Neutrophil (primary cell): ENCODE measurements around the gene BIK.
A peak's percentile ranks its signal among the peaks of the same experiment; 100 is the strongest.

Experiments used
- H3K27ac ChIP-seq: fragments of 200-600 bp; sonication (generic); 2 replicates; pipeline ENCODE4 v1.5.1; 2016; ENCODE audit warnings: mild to moderate bottlenecking, moderate library complexity
- H3K27me3 ChIP-seq: fragments of 200-600 bp; sonication (generic); 2 replicates; pipeline ENCODE4 v1.6.0; 2016; ENCODE audit warnings: mild to moderate bottlenecking
- H3K36me3 ChIP-seq: fragments of 200-600 bp; sonication (generic); 2 replicates; pipeline ENCODE4 v1.5.1; 2017
- H3K4me1 ChIP-seq, 2 experiments: fragments of 200-600 bp in 1 of 2; sonication (generic) in 1 of 2; 1 replicate in 1 of 2; 2 replicates in 1 of 2; pipeline versions ENCODE4 v1.5.1 to v1.6.1; 2013 to 2016; ENCODE audit warnings: low read depth in 1 of 2, low read length in 1 of 2, mild to moderate bottlenecking in 1 of 2, moderate library complexity in 1 of 2; ENCODE audit not compliant: control insufficient read depth in 1 of 2, insufficient read depth in 1 of 2
- H3K4me3 ChIP-seq, 2 experiments: fragments of 200-600 bp in 1 of 2; sonication (generic) in 1 of 2; 1 replicate in 1 of 2; 2 replicates in 1 of 2; pipeline ENCODE4 v1.5.1; 2013 to 2016; ENCODE audit warnings: low read depth in 1 of 2, low read length in 1 of 2, mild to moderate bottlenecking in 1 of 2, moderate library complexity in 1 of 2
- H3K9me3 ChIP-seq: fragments of 200-600 bp; sonication (generic); 2 replicates; pipeline ENCODE4 v1.5.1; 2016
- CTCF ChIP-seq: fragments of 200-600 bp; sonication (generic); IDR thresholded peaks from 2 replicates; pipeline ENCODE4 v1.5.1; 2016; ENCODE audit warnings: antibody characterized with exemption

BIK gene

GRCh38 chr22:43171019-43171491 lies 60.5 kb downstream of the BIK start:
- Histone ChIP-seq H3K4me3 (no peak overlapping the region), H3K27me3 (no peaks in the 10 kb centered on the region), H3K36me3 (peaks cover 98% of the 10 kb centered on the region), H3K4me1 (peaks cover 10 to 21% of the 10 kb centered on the region in 2 experiments), H3K9me3 (no peaks in the 10 kb centered on the region), H3K27ac (peak overlapping the region; percentile 57)
- TF ChIP-seq CTCF = no peak

DNA sequence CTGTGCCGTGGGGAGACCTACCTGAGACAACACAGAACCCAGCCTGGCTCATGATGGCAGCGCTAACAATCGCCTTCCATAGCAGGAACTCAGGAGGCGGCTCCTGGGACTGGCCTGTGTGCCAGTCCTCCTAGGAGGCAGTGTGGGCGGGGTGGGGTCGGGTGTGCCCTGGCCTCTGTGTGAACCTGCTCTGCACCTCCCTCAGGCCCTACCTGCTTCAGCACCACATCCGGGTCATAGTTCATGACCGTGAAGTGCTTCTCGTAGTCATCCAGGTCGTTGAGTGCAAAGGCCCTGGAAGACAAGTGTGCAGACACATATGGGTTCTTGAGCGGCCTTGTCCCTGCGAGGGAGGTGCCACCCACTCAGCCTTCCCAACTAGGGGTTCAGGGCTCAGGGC lies 61.1 kb downstream of the BIK start:
- no peak for TF ChIP-seq CTCF
- no peaks in the 10 kb centered on the region for H3K27me3 ChIP-seq
- H3K36me3 ChIP-seq = peaks cover 96% of the 10 kb centered on the region
- no peak overlapping the region for H3K27ac ChIP-seq
- H3K4me3 ChIP-seq = no peak overlapping the region
- H3K4me1 ChIP-seq = peaks cover 10 to 21% of the 10 kb centered on the region in 2 experiments
- no peaks in the 10 kb centered on the region for H3K9me3 ChIP-seq

DNA sequence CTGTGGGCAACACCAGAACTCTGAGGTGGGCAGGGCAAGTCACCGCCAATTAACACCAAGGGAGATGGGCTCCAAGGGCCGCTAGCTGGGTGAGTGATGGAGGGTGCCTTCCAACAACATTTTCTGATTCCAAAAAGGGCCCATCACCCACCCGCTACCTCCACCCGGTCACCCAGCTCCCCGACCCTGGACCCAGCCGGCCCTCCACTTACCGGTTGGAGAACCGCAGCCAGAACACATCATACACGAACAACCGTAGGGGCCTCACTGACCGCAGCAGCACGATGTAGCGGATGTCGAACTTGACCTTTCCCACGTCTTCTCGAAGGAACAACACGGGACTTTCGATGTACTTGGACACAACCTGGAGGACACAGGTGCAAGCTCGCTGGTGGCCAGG lies 61.6 kb downstream of the BIK start:
- peaks cover 10 to 21% of the 10 kb centered on the region in 2 experiments for H3K4me1 ChIP-seq
- no peak overlapping the region for H3K4me3 ChIP-seq
- H3K36me3 ChIP-seq = peaks cover 96% of the 10 kb centered on the region
- no peaks in the 10 kb centered on the region for H3K27me3 ChIP-seq
- H3K27ac ChIP-seq = no peak overlapping the region
- TF ChIP-seq CTCF = no peak
- no peaks in the 10 kb centered on the region for H3K9me3 ChIP-seq

DNA sequence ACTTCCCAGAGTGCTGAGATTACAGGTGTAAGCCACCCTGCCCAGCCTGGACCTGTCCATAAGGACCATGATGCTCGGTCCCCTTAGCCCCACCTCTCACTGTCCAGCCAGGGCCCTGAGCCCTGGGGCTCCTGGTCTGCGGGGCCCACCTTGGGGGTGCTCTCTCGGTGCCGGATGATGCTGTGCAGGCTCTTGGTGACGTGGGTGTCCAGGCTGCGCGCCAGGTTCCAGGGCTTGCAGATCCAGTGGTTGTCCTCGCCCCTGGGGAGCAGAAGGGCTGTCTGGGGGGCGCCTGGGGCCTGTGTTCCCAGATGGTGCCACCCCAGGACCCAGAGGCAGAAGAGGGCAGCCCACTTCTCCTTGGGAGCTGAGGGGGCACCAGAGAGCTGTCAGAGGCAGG lies 63.0 kb downstream of the BIK start:
- Histone ChIP-seq H3K4me1 (peaks cover 10 to 18% of the 10 kb centered on the region in 2 experiments), H3K27ac (no peak overlapping the region), H3K9me3 (no peaks in the 10 kb centered on the region), H3K36me3 (peaks cover 92% of the 10 kb centered on the region), H3K27me3 (no peaks in the 10 kb centered on the region), H3K4me3 (no peak overlapping the region)
- TF ChIP-seq CTCF = no peak

DNA sequence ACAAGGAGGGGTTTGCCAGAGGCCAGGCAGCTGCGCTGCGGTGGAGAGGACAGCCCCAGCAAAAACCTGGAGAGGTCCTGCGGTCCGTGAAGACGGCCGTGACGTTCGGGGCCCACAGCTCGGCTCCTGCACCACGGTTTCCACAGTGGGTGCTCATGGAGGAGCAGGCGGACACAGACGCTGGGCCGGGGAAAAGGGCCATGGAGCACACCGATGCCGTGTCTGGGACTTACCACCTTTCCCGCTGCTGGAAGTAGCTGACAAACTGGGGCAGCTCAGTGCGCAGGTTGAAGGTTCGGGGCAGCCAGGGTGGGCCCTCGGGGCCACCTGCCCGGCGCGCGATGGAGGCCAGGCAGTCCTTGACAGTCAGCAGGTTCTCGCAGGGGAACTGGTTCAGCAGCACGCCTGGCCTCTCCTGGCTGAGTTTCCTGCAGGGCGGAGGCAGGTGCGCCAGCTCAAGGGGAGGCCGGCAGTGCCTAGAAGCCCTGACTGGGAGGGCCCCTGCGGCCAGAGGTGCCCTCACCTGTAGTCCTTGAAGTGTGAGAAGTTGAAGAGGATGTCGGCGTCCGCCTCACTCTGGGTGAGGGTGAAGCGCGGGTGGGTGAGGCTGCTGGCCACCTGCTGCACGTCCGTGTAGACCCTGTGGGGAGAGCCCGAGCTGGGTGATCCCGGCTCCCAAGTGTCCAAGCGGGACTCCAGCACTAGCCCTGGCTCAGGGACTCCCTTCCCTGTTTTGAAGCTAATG lies 63.6 kb downstream of the BIK start:
- H3K36me3 ChIP-seq = peaks cover 92% of the 10 kb centered on the region
- no peak for TF ChIP-seq CTCF
- no peak overlapping the region for H3K27ac ChIP-seq
- H3K27me3 ChIP-seq = no peaks in the 10 kb centered on the region
- H3K4me3 ChIP-seq = no peak overlapping the region
- H3K9me3 ChIP-seq = no peaks in the 10 kb centered on the region
- peaks cover 10 to 18% of the 10 kb centered on the region in 2 experiments for H3K4me1 ChIP-seq
